HG03457 (cell line): ENCODE results near the gene ZNF497.
"Not testable (repeated sequence)": the region's sequence is repeated elsewhere in the genome, so short reads cannot be mapped to it uniquely, and the experiment has no call there.

ENCODE experiments used
- ATAC-seq: cut with Tn5 transposase; IDR thresholded peaks from one replicate; pipeline ENCODE4 v1.9.1; 2021; ENCODE audit warnings: moderate number of reproducible peaks; ENCODE audit not compliant: unreplicated experiment

The ZNF497 gene

GRCh38 chr19:58394821-58395219, 32.3 kb upstream of the ZNF497 start:
- ATAC-seq = no peak

GRCh38 chr19:58393725-58394033, 31.1 kb upstream of the ZNF497 start:
- no peak for ATAC-seq

GRCh38 chr19:58392945-58393724, 30.6 kb upstream of the ZNF497 start:
- no peak for ATAC-seq

- ATAC-seq = no peak
Measured at GRCh38 chr19:58388175-58388526, 25.6 kb upstream of the ZNF497 start.

GRCh38 chr19:58387338-58388174, 25.0 kb upstream of the ZNF497 start:
- peak; percentile 5 for ATAC-seq

GRCh38 chr19:58386576-58387337, 24.2 kb upstream of the ZNF497 start, which contains the start of gene RPS5:
Gene RPS5, plus strand, starts transcription at chr19:58387269. Its CDS starts 869 bp downstream, at chr19:58388138.
- peak; percentile 76 for ATAC-seq

GRCh38 chr19:58385891-58386575, 23.5 kb upstream of the ZNF497 start:
- no peak for ATAC-seq

GRCh38 chr19:58385313-58385890, 22.9 kb upstream of the ZNF497 start:
- ATAC-seq = no peak

- ATAC-seq = no peak
Measured at GRCh38 chr19:58382997-58383603, 20.5 kb upstream of the ZNF497 start.

GRCh38 chr19:58381460-58382212, 19.1 kb upstream of the ZNF497 start:
- ATAC-seq = no peak

- peak; percentile 70 for ATAC-seq
Measured at GRCh38 chr19:58380662-58381459, 18.3 kb upstream of the ZNF497 start, which contains the start of gene ZNF837. Gene ZNF837, minus strand, starts transcription at chr19:58381030. Its CDS starts 11,698 bp downstream, at chr19:58369332.

- no peak for ATAC-seq
Measured at GRCh38 chr19:58380037-58380661, 17.6 kb upstream of the ZNF497 start.

- ATAC-seq = no peak
Measured at GRCh38 chr19:58379246-58379645, 16.7 kb upstream of the ZNF497 start.

GRCh38 chr19:58376724-58377123, 14.2 kb upstream of the ZNF497 start:
- ATAC-seq = not testable (repeated sequence)

GRCh38 chr19:58374200-58374599, 11.6 kb upstream of the ZNF497 start:
- no peak for ATAC-seq

- no peak for ATAC-seq
Measured at GRCh38 chr19:58372311-58373133, 10.0 kb upstream of the ZNF497 start.
